Colonic mucosa (tissue), 4 donors: ENCODE results near the gene TPI1. TPM values are rescaled to one million over a fixed set of nuclear protein-coding genes. Genes with fewer than 3 reads are reported as not detected.

Experiments used
- DNase-seq: peaks from one replicate; pipeline ENCODE4 v3.0.0-alpha.2; 2020
- H3K27ac ChIP-seq: fragments of 200-600 bp; one replicate; pipeline ENCODE4 v1.8.0; 2021
- H3K27me3 ChIP-seq: fragments of 200-600 bp; one replicate; pipeline ENCODE4 v1.8.0; 2021
- H3K36me3 ChIP-seq: fragments of 200-600 bp; one replicate; pipeline ENCODE4 v1.8.0; 2021
- H3K4me1 ChIP-seq: fragments of 200-600 bp; one replicate; pipeline ENCODE4 v1.8.0; 2021; ENCODE audit warnings: mild to moderate bottlenecking
- H3K4me3 ChIP-seq: fragments of 200-600 bp; one replicate; pipeline ENCODE4 v1.8.0; 2021
- H3K9ac ChIP-seq, 2 donors: one replicate each; pipeline ENCODE4 v1.7.0; 2013; ENCODE audit warnings: control low read depth in 2 of 2, low read depth in 2 of 2, low read length in 2 of 2
- H3K9me3 ChIP-seq: fragments of 200-600 bp; one replicate; pipeline ENCODE4 v1.8.0; 2021
- intact Hi-C: fragments of 100-400 bp; cut with DNase I; formaldehyde crosslinking; loops from one replicate; pipeline ENCODE4 v1.14.1; 2022
- total RNA-seq, 2 donors: library from RNA; stranded (reverse); fragmentation: NEBNext Ultra II Directional in 1 of 2; extraction: Animal tissue kit (Norgen Biotek cat#: 25700) in 1 of 2; gene quantifications; one replicate each; pipeline ENCODE4 v1.2.1, GENCODE V29; 2021
- TF ChIP-seq, protein P1 (sequence below): fragments of 200-600 bp; IDR thresholded peaks from one replicate; pipeline ENCODE4 v1.8.0; 2022; ENCODE audit warnings: antibody characterized with exemption, mild to moderate bottlenecking
- donor health status: healthy.
- donor health status: DM: no; HTN: no; CAD: no.
- donor health status: DM: no; HTN: no; CAD: no.

Gene TPI1
- total RNA-seq, 2 donors from 2014 or later: 1,097 to 1,106 TPM

GRCh38 chr12:6830286-6830890, 36.9 kb upstream of the TPI1 start:
- TF ChIP-seq, protein P1, sequence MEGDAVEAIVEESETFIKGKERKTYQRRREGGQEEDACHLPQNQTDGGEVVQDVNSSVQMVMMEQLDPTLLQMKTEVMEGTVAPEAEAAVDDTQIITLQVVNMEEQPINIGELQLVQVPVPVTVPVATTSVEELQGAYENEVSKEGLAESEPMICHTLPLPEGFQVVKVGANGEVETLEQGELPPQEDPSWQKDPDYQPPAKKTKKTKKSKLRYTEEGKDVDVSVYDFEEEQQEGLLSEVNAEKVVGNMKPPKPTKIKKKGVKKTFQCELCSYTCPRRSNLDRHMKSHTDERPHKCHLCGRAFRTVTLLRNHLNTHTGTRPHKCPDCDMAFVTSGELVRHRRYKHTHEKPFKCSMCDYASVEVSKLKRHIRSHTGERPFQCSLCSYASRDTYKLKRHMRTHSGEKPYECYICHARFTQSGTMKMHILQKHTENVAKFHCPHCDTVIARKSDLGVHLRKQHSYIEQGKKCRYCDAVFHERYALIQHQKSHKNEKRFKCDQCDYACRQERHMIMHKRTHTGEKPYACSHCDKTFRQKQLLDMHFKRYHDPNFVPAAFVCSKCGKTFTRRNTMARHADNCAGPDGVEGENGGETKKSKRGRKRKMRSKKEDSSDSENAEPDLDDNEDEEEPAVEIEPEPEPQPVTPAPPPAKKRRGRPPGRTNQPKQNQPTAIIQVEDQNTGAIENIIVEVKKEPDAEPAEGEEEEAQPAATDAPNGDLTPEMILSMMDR: no peak
- Histone ChIP-seq H3K9ac (no peak overlapping the region), H3K9me3 (no peaks in the 10 kb centered on the region), H3K27ac (no peak overlapping the region), H3K4me1 (no peaks in the 10 kb centered on the region), H3K4me3 (no peak overlapping the region), H3K36me3 (no peaks in the 10 kb centered on the region), H3K27me3 (peaks cover 16% of the 10 kb centered on the region)
- DNase-seq: no peak
- intact Hi-C loops: no loop called here

- DNase-seq: no peak
- H3K27me3 ChIP-seq: peaks cover 16% of the 10 kb centered on the region
Measured at GRCh38 chr12:6830999-6831398, 36.3 kb upstream of the TPI1 start.

DNA sequence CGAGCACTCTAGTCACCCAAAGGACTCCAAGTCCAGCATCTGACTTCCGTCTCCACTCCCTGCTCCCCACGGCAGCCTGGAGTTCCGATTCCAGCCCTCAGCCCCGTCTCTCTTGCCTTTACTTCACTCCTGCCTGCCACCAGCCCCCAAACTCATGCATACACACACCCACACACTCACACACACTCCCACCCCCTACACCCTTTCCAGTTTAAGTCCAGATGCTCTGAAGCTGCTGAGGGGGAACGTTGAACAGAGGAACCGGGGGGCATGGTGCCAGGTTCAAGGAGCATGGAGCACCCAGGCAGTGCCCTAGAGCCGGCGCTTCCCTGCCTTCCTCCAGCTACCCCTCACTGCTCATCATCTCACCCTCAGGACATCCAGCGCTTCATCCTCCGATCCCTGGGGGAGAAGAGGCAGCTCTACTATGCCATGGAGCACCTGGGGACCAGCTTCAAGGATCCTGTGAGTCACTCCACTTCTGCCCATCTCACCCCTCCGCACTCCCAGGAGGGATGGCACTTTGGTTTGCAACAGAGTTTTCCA, 35.8 kb upstream of the TPI1 start:
- H3K9me3 ChIP-seq: no peaks in the 10 kb centered on the region
- TF ChIP-seq, protein P1: no peak
- DNase-seq: no peak
- H3K9ac ChIP-seq: no peak overlapping the region
- no peaks in the 10 kb centered on the region for H3K4me1 ChIP-seq
- intact Hi-C loops: no loop called here
- no peak overlapping the region for H3K27ac ChIP-seq
- H3K36me3 ChIP-seq: no peaks in the 10 kb centered on the region
- H3K27me3 ChIP-seq: peaks cover 16% of the 10 kb centered on the region
- H3K4me3 ChIP-seq: no peak overlapping the region

More at GRCh38 chr12:6830999-6831398, 36.3 kb upstream of the TPI1 start:
- Histone ChIP-seq H3K27ac (no peak overlapping the region), H3K9me3 (no peaks in the 10 kb centered on the region), H3K36me3 (no peaks in the 10 kb centered on the region), H3K4me3 (no peak overlapping the region), H3K4me1 (no peaks in the 10 kb centered on the region), H3K9ac (no peak overlapping the region)
- TF ChIP-seq, protein P1: no peak
- intact Hi-C loops: no loop called here

GRCh38 chr12:6832125-6832524, 35.2 kb upstream of the TPI1 start:
- Histone ChIP-seq H3K4me3 (no peak overlapping the region), H3K27me3 (peaks cover 16% of the 10 kb centered on the region), H3K36me3 (no peaks in the 10 kb centered on the region), H3K4me1 (no peaks in the 10 kb centered on the region), H3K27ac (no peak overlapping the region), H3K9me3 (no peaks in the 10 kb centered on the region), H3K9ac (no peak overlapping the region)
- TF ChIP-seq, protein P1: no peak
- no peak for DNase-seq
- intact Hi-C loops: no loop called here

DNA sequence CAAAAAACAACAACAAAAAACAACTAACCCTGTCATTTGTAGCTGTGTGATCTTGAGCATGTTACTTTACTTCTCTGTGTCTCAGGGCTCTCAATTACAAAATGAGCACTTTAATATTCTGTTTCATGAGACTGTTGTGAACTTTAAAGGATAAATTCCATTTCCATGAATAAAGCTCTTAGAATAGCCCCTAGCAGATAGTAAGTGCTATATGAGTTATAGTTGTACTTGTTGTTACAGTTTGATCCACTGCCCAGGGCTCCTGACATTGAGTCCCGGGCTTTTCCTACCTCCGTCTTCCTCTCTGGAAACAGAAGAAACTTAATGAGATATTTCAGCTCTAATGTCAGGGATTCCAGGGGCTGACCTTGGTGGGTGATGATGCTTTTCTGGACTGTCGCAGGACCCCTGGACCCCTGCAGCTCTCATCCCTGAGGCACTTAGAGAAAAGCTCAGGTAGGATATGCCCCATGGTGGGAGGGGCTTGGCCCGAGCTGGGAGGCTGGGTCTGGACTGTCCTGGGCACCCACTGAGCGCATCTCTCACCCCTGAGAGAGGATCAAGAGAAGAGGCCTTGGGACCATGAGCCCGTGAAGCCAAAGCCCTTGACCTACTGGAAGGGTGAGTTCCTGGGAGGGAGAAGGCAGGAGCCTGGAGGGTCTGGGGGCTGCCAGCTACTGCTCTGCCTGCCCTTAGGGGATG, 34.0 kb upstream of the TPI1 start:
- TF ChIP-seq, protein P1: no peak
- intact Hi-C loops: no loop called here
- no peak overlapping the region for H3K9ac ChIP-seq
- DNase-seq: no peak
- no peaks in the 10 kb centered on the region for H3K9me3 ChIP-seq
- no peaks in the 10 kb centered on the region for H3K4me1 ChIP-seq
- no peaks in the 10 kb centered on the region for H3K36me3 ChIP-seq
- H3K4me3 ChIP-seq: no peak overlapping the region
- peaks cover 16% of the 10 kb centered on the region for H3K27me3 ChIP-seq
- H3K27ac ChIP-seq: no peak overlapping the region
